ENCODE data around the gene MTF1.
"Not testable (repeated sequence)": the region's sequence is repeated elsewhere in the genome, so short reads cannot be mapped to it uniquely, and the experiment has no call there.

Gene MTF1

GRCh38 chr1:37794372-37795339, 64.7 kb downstream of the MTF1 start:
- DNase-seq (ENCODE audit: low read depth in 4 of 4, low spot score in 1 of 4): no peak

- DNase-seq (ENCODE audit: low read depth in 4 of 4, low spot score in 1 of 4): peak in 1 of 4 experiments; percentile 21
Measured at GRCh38 chr1:37793773-37794371, 65.5 kb downstream of the MTF1 start, which contains the start of gene MANEAL. Gene MANEAL, plus strand, starts transcription at chr1:37793847. Its CDS starts 336 bp downstream, at chr1:37794183.

DNA sequence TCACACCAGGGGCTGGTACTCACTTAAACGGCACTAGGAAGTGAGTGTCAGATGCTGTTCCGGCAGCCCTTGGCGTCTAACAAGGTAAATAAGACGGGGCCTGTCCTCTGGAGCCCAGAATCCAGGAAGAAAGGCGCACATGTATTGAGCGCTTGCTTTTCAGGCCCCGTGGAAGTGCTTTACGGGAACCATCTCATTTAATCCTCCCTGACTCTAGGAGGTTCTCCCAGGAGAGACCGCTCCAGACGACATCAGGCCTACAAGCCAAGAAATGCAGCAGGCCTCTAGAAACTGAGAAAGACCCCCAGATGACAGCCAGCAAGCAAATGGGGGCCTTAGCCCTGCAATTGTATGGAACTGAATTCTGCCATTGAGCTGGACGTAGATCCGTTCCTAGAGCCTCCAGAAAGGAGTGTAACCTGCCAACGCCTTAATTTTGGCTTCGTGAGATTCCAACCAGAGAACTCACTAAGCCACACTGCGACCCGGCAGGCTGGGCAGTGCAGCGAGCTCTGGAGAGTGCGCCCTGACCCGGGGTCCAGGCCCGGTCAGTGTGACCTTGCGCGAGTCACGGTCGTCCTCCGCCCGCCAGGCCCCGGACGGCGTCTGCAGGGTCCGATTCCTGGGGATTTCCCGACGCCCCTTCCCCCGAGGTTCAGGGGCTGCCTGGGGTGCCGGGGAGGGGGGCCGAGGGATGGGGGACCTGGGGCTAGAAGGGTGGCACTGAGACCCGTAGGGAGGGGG, 66.3 kb downstream of the MTF1 start:
- no peak for DNase-seq (ENCODE audit: low read depth in 4 of 4, low spot score in 1 of 4)

GRCh38 chr1:37782491-37782890, 76.9 kb downstream of the MTF1 start:
- DNase-seq (ENCODE audit: low read depth in 4 of 4, low spot score in 1 of 4): no peak

GRCh38 chr1:37778654-37779053, 80.7 kb downstream of the MTF1 start:
- no peak for DNase-seq (ENCODE audit: low read depth in 4 of 4, low spot score in 1 of 4)

DNA sequence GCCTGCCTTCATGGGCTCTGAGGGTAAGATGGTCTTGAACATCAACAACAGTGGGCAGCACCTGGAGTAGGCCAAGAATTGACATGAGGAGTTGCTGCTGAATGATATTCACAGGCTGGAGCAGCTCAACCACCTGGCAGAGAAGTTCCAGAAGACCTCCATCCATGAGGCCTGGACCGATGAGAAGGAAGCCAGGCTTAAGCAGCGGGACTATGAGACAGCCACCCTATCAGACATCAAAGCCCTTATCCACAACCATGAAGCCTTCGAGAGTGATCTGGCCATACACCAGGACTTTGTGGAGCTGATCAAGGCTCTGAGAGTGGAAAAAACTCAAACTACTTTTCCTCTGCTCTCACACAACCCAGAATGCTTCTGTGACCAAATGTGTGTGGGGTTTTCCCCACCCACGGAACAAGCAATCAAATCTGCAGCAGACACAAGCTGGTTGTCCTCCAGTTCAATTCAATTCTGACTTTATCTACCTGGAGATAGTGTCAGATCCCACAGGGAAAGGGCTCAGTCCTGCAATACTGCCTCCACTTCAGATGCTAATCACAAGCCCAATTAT, 82.4 kb downstream of the MTF1 start:
- DNase-seq (ENCODE audit: low read depth in 4 of 4, low spot score in 1 of 4): no peak

GRCh38 chr1:37771440-37771839, 88.0 kb downstream of the MTF1 start:
- not testable (repeated sequence) for DNase-seq (ENCODE audit: low read depth in 4 of 4, low spot score in 1 of 4)

DNA sequence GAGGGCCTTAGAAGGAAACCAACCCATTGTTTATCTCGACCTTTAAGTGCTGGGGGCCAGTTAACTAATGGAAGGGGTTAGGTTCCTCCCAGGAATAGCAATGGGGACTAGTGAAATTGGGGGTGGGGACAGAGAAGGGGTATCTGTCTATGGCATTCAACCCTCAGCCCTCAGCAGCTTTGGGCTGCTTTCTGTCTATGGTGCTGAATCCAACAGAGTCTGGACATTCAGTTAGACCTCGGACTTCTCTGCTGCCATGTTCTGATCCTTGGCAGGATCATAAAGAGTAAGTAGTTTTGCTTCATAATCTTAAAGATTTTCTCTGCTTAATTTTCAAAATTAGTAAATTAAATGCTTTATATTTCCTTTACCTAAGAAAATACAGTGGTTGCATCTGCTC, 91.9 kb downstream of the MTF1 start:
- no peak for DNase-seq (ENCODE audit: low read depth in 4 of 4, low spot score in 1 of 4)

- no peak for DNase-seq (ENCODE audit: low read depth in 4 of 4, low spot score in 1 of 4)
Measured at GRCh38 chr1:37765916-37766664, 93.3 kb downstream of the MTF1 start.

DNA sequence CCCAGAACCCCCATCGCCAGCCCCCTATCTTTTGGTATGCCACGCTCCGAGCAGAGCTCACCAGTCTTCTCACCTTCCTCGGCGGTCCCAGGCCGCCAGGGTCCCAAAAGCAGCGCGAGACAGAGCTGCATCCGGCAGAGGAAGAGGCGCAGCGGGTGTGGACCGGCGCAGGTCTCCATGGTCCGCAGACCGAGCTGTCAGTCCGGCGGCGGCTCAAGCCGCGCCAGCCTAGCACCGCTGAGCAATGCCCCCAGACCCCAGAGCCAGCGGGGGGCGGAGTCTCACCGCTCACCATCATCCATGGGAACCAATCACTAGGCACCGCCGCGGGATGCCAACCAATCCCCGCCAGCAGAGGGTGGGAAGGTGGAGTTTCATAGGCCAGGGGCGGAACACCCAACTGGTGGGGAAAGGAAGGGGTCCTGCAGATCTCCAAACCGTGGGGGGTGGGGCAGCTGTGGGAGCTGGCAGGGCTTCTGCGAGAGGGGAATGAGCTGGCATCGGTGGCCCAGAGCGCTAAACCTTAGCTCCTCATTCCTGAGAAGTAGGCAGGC, 94.4 kb downstream of the MTF1 start, which contains the start of gene EPHA10:
Gene EPHA10, minus strand, starts transcription at position 233 of the 554 bp plus-strand sequence. Its CDS starts 54 bp downstream, at position 179.
- no peak for DNase-seq (ENCODE audit: low read depth in 4 of 4, low spot score in 1 of 4)

DNA sequence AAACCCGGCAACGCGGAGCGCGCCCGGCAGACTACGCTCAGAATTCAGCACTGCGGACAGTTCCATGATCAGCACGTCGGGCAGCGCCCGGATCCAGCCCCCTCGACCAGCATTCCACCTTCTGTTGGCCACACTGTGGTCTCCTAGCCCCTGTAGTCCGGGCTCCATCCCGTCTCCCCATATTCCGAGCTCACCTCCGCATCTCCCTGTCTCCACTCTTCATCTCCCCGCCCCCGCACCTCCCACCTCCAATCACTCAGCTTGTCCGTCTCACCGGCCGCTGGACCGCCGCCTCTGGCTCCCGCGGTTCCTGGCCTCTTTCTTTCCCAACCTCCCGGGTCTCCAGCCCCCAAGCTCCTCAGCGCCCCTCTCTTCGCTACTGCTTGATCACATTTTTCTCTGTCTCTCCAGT, 95.0 kb downstream of the MTF1 start:
- DNase-seq (ENCODE audit: low read depth in 4 of 4, low spot score in 1 of 4): peak in 2 of 4 experiments; percentile 25 to 31

DNA sequence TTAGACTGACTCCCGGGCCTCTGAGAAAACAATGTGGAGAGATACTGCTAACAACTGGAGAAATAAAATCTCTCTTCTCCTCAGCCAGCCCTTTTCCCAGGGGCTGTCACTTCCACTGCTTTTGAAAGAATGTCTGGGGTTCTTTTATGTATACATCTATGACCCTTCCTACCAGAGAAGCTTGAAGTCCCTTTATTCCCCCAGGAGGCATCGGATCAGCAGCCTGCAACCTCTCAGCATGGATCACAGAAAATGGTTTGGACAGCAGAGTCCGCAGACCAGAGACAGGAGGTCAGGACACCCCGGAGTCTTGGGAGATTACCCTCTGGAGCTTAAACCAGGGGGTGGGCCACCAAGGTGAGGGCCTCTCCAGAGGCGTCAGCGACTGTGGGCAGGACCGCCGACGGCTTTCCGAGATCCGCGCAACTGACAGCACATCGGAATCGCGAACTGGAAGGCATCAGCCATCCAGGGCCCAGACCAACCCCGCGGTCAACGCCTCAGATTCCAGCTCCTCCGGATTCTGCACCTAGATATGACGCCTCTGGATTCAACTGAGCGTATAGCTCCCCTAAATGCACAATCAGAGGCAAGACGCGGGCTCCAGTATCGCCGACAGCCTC, 95.5 kb downstream of the MTF1 start:
- DNase-seq (ENCODE audit: low read depth in 4 of 4, low spot score in 1 of 4): no peak

DNA sequence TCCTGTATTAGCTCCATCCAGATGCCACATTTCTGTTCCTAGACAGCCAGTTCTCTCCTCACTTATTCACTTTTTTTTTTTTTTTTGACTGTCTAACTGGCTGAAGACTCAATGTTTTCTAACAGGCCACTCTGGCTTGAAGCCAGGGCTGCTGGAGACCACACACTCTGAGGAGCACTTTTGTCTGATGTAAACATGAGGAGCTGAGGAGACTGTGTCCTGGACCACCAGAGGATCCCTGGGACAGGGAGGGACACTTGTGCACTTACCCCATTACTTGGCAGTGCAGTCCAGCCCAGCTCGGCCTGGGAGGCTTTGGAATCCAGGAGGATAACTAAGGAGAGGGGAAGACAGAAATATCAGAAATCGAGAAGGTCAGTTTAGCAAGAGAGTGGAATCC, 96.9 kb downstream of the MTF1 start:
- DNase-seq (ENCODE audit: low read depth in 4 of 4, low spot score in 1 of 4): no peak

DNA sequence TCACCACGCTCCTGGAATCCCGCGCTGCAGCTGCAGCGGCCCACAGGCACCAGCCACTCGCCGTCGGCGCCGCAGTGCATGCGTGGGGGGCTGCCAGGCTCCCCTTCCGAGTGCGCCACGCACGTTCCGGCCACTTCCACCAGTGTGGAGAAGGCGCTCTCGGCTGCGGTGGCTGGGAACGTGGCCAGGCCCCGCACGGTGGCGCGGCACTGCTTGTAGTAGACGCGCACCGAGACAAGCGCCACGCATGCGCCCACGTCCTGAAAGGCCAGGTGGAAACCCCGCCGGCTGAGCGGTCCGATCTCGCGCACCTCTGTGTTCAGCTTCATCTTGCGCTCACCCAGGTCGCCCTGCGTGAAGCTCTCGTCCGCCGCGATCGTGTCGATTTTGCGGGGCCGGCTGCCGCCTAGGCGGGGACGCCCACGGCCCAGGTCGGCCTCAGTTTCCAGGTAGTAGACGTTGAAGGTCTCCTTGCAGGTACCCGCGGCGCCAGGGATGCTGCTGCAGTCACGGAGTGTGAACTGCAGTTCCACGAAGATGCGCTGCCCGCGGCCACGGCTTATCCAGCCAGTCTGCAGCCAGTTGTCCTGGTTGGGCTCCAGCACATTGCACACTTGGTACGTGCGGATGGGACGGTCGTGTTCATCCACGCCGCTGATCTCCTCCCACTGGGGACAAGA, 97.8 kb downstream of the MTF1 start:
- DNase-seq (ENCODE audit: low read depth in 4 of 4, low spot score in 1 of 4): no peak

Data from stimulated activated CD4-positive, alpha-beta T cell treated with anti-CD3 and anti-CD28 coated beads, Interleukin-1b, Interleukin-23, amount 100 ng/mL, for 24 hours (primary cell).